Measurements from ENCODE around the gene RAB35. TPM values are rescaled to one million over a fixed set of nuclear protein-coding genes. Genes with fewer than 3 reads are reported as not detected.

The RAB35 gene
- total and polyA plus RNA-seq, 2 donors (not counting 1 experiment from before 2014, with no cell fraction given) = 20.4 to 52.9 TPM

GRCh38 chr12:120101182-120101581, 15.4 kb downstream of the RAB35 start:
- H3K4me1 Mint-ChIP-seq = peaks cover 6% of the 10 kb centered on the region
- Histone ChIP-seq H2AFZ (ENCODE audit: insufficient read depth, low read depth, low read length, poor library complexity, severe bottlenecking) (no peak overlapping the region), H3K9me3 (ENCODE audit: control extremely low read depth in 1 of 3, control insufficient read depth in 2 of 3, insufficient read depth in 1 of 3, low read length in 2 of 3) (no peaks in the 10 kb centered on the region), H3K4me3 (ENCODE audit: control extremely low read depth in 1 of 5, extremely low read depth in 1 of 5, insufficient read depth in 1 of 5, low read depth in 2 of 5, low read length in 4 of 5) (no peak overlapping the region), H3K9ac (ENCODE audit: low read length) (no peak overlapping the region), H3K79me2 (ENCODE audit: control insufficient read depth, insufficient read depth, low read length) (peaks cover 81% of the 10 kb centered on the region), H3K27ac (ENCODE audit: low read length in 2 of 2) (no peak overlapping the region), H3K36me3 (replicated peaks in 1 of 2; ENCODE audit: control extremely low read depth in 1 of 2, control insufficient read depth in 1 of 2, extremely low read depth in 1 of 2, insufficient read depth in 2 of 2, low read length in 1 of 2) (peaks cover 0 to 87% of the 10 kb centered on the region in 2 experiments), H4K20me1 (ENCODE audit: control insufficient read depth, insufficient read depth, low read length, poor library complexity, severe bottlenecking) (peaks cover 97% of the 10 kb centered on the region), H3K4me2 (replicated peaks; ENCODE audit: low read depth, low read length, poor library complexity, severe bottlenecking) (peak overlapping the region; percentile 15), H3K4me1 (ENCODE audit: control insufficient read depth in 2 of 2, insufficient read depth in 2 of 2, low read length in 2 of 2) (no peaks in the 10 kb centered on the region), H3K27me3 (replicated peaks in 1 of 4; ENCODE audit: control extremely low read depth in 1 of 4, control insufficient read depth in 3 of 4, insufficient read depth in 4 of 4, low read length in 3 of 4) (no peaks in the 10 kb centered on the region)
- TF ChIP-seq CTCF (IDR thresholded peaks at IDR 0.05) (no peak), EZH2 (IDR thresholded peaks at IDR 0.05; ENCODE audit: borderline replicate concordance, insufficient read depth, low read depth, low read length, poor library complexity, severe bottlenecking) (no peak)
- no peak for ATAC-seq (ENCODE audit: low read depth)
- DNase-seq = no peak
- 72% methylated on average over 11 of the region's 11 CpGs for WGBS (ENCODE audit: insufficient coverage)
- no peaks in the 10 kb centered on the region for H3K9me3 Mint-ChIP-seq (ENCODE audit: insufficient read depth)
- intact Hi-C loops (cut with micrococcal nuclease) = no loop called here
- CTCF ChIA-PET = no interaction called here
- H3K27me3 Mint-ChIP-seq = no peaks in the 10 kb centered on the region
- no peak overlapping the region for H3K27ac Mint-ChIP-seq
- H3K4me3 Mint-ChIP-seq = no peak overlapping the region
- POLR2A ChIA-PET = no interaction called here

DNA sequence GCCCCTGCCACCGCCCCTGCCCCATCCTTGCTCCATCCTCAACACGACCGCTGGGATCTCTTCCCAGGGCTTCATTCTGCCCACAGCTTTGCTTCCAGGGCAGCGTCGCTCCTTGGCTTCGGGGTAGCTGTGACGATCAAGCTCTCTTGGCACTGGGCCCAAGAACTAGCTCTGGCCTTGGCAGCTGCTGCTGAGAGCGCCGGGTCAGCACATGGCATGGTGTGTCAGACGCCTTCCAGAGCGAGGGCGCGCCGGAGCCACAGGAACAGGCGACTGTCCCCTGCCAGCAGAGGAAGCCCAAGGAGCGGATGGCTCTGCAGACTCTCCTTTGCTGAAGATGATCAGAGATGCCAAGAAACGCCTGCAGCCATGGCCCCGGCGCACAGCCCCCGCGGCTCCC, 15.9 kb downstream of the RAB35 start:
- Histone ChIP-seq H3K9ac (ENCODE audit: low read length) (no peak overlapping the region), H3K4me3 (ENCODE audit: control extremely low read depth in 1 of 5, extremely low read depth in 1 of 5, insufficient read depth in 1 of 5, low read depth in 2 of 5, low read length in 4 of 5) (no peak overlapping the region), H3K36me3 (replicated peaks in 1 of 2; ENCODE audit: control extremely low read depth in 1 of 2, control insufficient read depth in 1 of 2, extremely low read depth in 1 of 2, insufficient read depth in 2 of 2, low read length in 1 of 2) (peaks cover 0 to 86% of the 10 kb centered on the region in 2 experiments), H3K9me3 (ENCODE audit: control extremely low read depth in 1 of 3, control insufficient read depth in 2 of 3, insufficient read depth in 1 of 3, low read length in 2 of 3) (no peaks in the 10 kb centered on the region), H3K27ac (ENCODE audit: low read length in 2 of 2) (no peak overlapping the region), H4K20me1 (ENCODE audit: control insufficient read depth, insufficient read depth, low read length, poor library complexity, severe bottlenecking) (peaks cover 97% of the 10 kb centered on the region), H2AFZ (ENCODE audit: insufficient read depth, low read depth, low read length, poor library complexity, severe bottlenecking) (no peak overlapping the region), H3K4me2 (replicated peaks; ENCODE audit: low read depth, low read length, poor library complexity, severe bottlenecking) (no peak overlapping the region), H3K4me1 (ENCODE audit: control insufficient read depth in 2 of 2, insufficient read depth in 2 of 2, low read length in 2 of 2) (no peaks in the 10 kb centered on the region), H3K79me2 (ENCODE audit: control insufficient read depth, insufficient read depth, low read length) (peaks cover 75% of the 10 kb centered on the region), H3K27me3 (replicated peaks in 1 of 4; ENCODE audit: control extremely low read depth in 1 of 4, control insufficient read depth in 3 of 4, insufficient read depth in 4 of 4, low read length in 3 of 4) (no peaks in the 10 kb centered on the region)
- Mint-ChIP-seq H3K4me3 (no peak overlapping the region), H3K9me3 (ENCODE audit: insufficient read depth) (no peaks in the 10 kb centered on the region), H3K4me1 (peaks cover 6% of the 10 kb centered on the region), H3K27me3 (no peaks in the 10 kb centered on the region), H3K27ac (no peak overlapping the region)
- WGBS (ENCODE audit: insufficient coverage) = over 99% methylated on average over 21 of the region's 21 CpGs
- DNase-seq (no peak), ATAC-seq (ENCODE audit: low read depth) (no peak)
- ChIA-PET POLR2A (no interaction called here), CTCF (no interaction called here)
- no peak for TF ChIP-seq CTCF (IDR thresholded peaks at IDR 0.05)
- TF ChIP-seq EZH2 (IDR thresholded peaks at IDR 0.05; ENCODE audit: borderline replicate concordance, insufficient read depth, low read depth, low read length, poor library complexity, severe bottlenecking) = no peak
- intact Hi-C loops (cut with micrococcal nuclease) = no loop called here
